Hepatocyte (in vitro differentiated cells): ENCODE measurements around the gene IL17REL.

Experiments
- EZH2 ChIP-seq: fragments of 200-600 bp; sonication (generic); IDR thresholded peaks from 2 replicates; pipeline ENCODE4 v1.6.1; 2016; ENCODE audit warnings: antibody characterized with exemption, mild to moderate bottlenecking, borderline replicate concordance
- TF ChIP-seq, protein P1 (sequence below): fragments of 200-600 bp; sonication (generic); IDR thresholded peaks from 2 replicates; pipeline ENCODE4 v1.5.1; 2016; ENCODE audit warnings: antibody characterized with exemption, mild to moderate bottlenecking; ENCODE audit not compliant: poor library complexity

DNA sequence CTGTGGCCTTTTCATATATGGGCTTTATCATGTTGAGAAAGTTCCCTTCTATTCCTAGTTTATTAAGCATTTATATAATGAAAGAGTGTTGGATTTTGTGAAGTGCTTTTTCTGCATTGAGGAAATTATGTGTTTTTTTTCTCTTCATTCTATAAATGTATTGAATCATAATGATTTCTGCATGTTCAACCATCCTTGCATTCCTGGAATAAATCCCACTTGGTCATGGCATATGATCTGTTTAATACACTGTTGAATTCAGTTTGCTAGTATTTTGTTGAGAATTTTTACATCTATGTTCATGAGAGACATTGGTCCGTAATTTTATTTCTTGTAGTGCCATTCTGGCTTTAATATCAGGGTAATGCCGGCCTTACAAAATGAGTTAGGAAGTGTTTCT, 26.2 kb downstream of the IL17REL start:
- TF ChIP-seq, protein P1, sequence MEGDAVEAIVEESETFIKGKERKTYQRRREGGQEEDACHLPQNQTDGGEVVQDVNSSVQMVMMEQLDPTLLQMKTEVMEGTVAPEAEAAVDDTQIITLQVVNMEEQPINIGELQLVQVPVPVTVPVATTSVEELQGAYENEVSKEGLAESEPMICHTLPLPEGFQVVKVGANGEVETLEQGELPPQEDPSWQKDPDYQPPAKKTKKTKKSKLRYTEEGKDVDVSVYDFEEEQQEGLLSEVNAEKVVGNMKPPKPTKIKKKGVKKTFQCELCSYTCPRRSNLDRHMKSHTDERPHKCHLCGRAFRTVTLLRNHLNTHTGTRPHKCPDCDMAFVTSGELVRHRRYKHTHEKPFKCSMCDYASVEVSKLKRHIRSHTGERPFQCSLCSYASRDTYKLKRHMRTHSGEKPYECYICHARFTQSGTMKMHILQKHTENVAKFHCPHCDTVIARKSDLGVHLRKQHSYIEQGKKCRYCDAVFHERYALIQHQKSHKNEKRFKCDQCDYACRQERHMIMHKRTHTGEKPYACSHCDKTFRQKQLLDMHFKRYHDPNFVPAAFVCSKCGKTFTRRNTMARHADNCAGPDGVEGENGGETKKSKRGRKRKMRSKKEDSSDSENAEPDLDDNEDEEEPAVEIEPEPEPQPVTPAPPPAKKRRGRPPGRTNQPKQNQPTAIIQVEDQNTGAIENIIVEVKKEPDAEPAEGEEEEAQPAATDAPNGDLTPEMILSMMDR, result no peak
- TF ChIP-seq EZH2, result no peak
